ENCODE results near the gene SLC38A8. TPM values are rescaled to one million over a fixed set of nuclear protein-coding genes. Genes with fewer than 3 reads are reported as not detected.

SLC38A8 gene
- polyA plus RNA-seq, 2 of the 4 experiments (the other 2 are of a cell fraction) = not detected

GRCh38 chr16:83966153-83966696, 76.4 kb downstream of the SLC38A8 start:
- H3K4me1 ChIP-seq = no peaks in the 10 kb centered on the region
- DNase-seq (ENCODE audit: low read depth in 1 of 2, low spot score in 1 of 2) (no peak), ATAC-seq (peak; percentile 2 to 45; a peak in 3 of 6 replicates), FAIRE-seq (no peak)
- H3K4me3 ChIP-seq = no peak overlapping the region
- no peak overlapping the region for H3K4me2 ChIP-seq
- WGBS (ENCODE audit: missing lambda C conversion rate) = 91% methylated on average over 13 of the region's 13 CpGs
- no peak overlapping the region for H3K27ac ChIP-seq
- TF ChIP-seq CTCF (IDR thresholded peaks at IDR 0.05) (no peak), MAX (IDR thresholded peaks at IDR 0.05) (peak; percentile 35; the same call in 1 of the 2 replicates), PBX3 (IDR thresholded peaks at IDR 0.05) (0 out of 2 replicates have a peak, but pooled peaks have one; percentile 3), HES2 (IDR thresholded peaks at IDR 0.05) (no peak), CHD4 (IDR thresholded peaks at IDR 0.05; ENCODE audit: borderline replicate concordance) (no peak), JUN (IDR thresholded peaks at IDR 0.05) (peak in 1 of 2 experiments; percentile 12; a peak in 2 of 5 replicates), REST (IDR thresholded peaks at IDR 0.05) (no peak)
- ChIA-PET CTCF (interaction anchor here (0.6 to 16.1 kb wide), 8 partner anchors 9 to 221 kb away, joined by 3 to 414 read pairs (median 4); partner anchors contain the start of gene TAF1C), POLR2A (no interaction called here)
- H3K9me3 ChIP-seq = no peaks in the 10 kb centered on the region

- TF ChIP-seq NR3C1 (IDR thresholded peaks at IDR 0.05) = no peak
- TF ChIP-seq ATOH8 (CRISPR knock-in tag; IDR thresholded peaks at IDR 0.05; ENCODE audit: low read depth) = no peak
- TF ChIP-seq NPAS2 (CRISPR knock-in tag; IDR thresholded peaks at IDR 0.05; ENCODE audit: borderline replicate concordance) = no peak
- no peak for TF ChIP-seq RFX5 (IDR thresholded peaks at IDR 0.05)
- no peak overlapping the region for H3K27ac ChIP-seq
- ATAC-seq = peak in 1 of 2 experiments; percentile 13; a peak in 3 of 6 replicates
- no peak overlapping the region for H3K4me2 ChIP-seq
- H3K4me1 ChIP-seq = no peaks in the 10 kb centered on the region
- 95% methylated on average over 27 of the region's 36 CpGs for WGBS (ENCODE audit: missing lambda C conversion rate)
- DNase-seq (ENCODE audit: low read depth in 1 of 2, low spot score in 1 of 2) = no peak
- POLR2A ChIA-PET = no interaction called here
- H3K4me3 ChIP-seq = no peak overlapping the region
- no peaks in the 10 kb centered on the region for H3K9me3 ChIP-seq
- no peak for FAIRE-seq
- CTCF ChIA-PET = interaction anchor here (0.6 to 16.1 kb wide), 10 partner anchors 9 to 221 kb away, joined by 3 to 414 read pairs (median 4); partner anchors contain the start of gene TAF1C
These were observed 77.0 kb downstream of the SLC38A8 start for GRCh38 chr16:83965444-83966152.
